GM18502 (cell line): ENCODE results near the gene GLRA1.
A peak's percentile ranks its signal among the peaks of the same experiment; 100 is the strongest.

Experiments
- ATAC-seq: cut with Tn5 transposase; IDR thresholded peaks from one replicate; pipeline ENCODE4 v1.9.1; 2021; ENCODE audit warnings: mild to moderate bottlenecking; ENCODE audit not compliant: unreplicated experiment, poor library complexity

The GLRA1 gene

GRCh38 chr5:151924564-151925301, at the start of gene GLRA1:
Gene GLRA1 (minus strand): TSS chr5:151924851. CDS start chr5:151924549, 302 bp downstream.
- peak; percentile 62 for ATAC-seq

DNA sequence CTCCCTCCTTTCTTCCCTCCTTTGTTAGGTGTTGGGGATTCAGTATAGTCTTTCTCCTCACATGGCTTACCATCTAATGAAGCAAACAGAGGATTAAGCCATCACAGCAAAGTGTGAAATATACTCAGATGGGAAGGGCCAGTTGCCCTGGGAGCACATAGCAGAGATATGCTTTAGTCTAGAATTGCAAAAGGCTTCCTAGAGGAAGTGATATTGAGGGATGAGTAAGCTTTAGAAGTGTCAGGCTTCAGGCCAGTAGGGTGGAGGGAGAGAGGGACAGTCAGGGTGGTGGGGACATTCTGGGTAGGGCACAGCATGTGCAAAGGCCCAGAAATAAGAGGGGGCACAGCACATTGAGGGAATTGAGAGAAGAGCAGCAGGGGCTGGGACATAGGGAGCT, 46.2 kb upstream of the GLRA1 start:
- ATAC-seq, result no peak

DNA sequence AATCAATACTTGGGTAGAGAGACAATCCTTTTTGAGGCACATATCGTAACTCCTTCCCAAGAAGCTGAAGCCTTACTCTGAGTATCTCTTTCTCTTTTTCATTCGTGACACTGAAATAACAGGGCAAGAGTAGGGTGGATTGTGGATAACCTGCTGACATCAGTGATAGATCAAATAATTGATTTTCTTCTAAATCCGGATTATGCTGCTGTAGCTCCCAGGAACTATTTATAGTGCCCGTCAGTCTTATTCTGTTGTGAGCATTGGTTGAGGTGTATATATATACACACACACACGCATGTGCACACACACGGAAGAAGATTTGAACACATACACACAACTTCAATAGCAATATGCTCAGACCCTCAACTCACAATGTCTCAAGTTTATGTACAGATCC, 43.2 kb upstream of the GLRA1 start:
- ATAC-seq, result no peak

DNA sequence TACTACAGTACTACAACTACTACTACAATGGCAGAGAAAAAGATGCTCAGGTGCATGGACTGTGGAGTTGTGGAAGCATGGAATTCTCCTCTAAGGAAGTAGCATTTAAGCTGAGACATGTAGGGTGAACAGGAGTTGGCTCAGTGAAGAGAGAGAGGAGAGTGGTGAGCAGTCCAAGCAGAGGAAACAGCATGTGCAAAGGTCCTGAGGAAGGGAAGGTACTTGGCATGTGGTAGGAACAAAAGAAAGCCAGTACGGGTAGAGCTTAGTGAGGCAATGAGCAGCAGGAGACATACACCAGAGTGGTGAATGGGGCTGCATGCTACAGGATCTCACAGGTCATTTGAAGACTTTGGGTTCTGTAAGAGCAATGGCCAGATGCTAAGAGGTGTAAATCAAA, 41.4 kb upstream of the GLRA1 start:
- ATAC-seq, result no peak

DNA sequence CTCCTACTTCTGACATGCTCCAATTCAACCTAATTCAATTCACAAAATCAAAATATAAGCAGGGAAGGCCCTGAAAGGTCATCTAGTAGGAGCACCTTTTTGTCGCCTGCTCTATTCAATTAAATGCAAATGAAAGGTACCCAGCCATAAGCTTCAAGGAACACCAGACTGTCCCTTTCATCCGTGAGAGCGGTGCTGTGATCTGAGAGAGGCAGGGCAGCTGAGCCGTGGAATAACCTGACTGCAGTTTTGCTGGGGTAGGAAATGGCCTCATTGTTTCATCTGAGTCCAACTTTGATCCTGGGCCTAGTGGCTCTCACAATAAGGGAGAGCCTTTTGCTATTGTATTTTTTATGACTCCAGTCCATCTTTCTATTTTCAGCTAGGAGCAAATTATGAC, 39.8 kb upstream of the GLRA1 start:
- ATAC-seq, result no peak

DNA sequence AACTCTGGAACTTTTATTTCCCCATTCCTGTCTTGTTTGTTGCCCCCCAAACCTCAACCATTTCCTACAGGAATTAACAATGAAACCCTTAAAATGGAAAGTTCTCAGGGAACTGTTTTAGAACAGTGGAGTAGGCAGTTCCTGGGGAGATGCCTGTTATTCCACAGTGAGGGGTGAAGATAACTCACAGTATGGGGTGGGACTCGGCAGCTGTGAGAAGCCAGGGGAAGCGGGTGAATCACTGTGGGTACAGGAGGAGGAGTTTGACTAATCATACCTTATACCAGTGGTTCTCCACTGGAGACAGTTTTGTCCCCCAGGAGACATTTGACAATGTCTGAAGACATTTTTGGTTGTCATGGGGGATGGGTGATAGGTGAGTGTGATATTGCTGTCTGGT, 36.9 kb upstream of the GLRA1 start:
- no peak for ATAC-seq

GRCh38 chr5:151958111-151958510, 33.5 kb upstream of the GLRA1 start:
- ATAC-seq, result no peak

DNA sequence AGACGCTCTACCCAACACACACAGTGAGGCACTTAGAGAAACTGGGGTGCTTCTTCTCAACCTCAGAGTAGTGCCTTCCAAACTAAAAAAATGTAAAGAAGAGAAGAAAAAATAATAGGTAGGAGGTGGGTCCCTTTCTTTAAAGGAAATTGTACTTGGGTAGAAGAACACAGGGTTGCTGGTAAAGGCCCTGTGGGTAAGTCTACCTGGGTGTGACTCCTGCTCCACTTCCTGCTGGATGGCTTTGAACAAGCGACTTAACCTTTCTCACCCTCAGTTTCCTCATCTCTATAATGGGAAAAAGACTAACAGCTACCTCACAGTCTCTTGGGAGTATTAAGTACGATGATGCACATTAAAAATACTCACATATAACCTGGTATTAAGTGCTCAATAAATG, 32.1 kb upstream of the GLRA1 start:
- no peak for ATAC-seq

DNA sequence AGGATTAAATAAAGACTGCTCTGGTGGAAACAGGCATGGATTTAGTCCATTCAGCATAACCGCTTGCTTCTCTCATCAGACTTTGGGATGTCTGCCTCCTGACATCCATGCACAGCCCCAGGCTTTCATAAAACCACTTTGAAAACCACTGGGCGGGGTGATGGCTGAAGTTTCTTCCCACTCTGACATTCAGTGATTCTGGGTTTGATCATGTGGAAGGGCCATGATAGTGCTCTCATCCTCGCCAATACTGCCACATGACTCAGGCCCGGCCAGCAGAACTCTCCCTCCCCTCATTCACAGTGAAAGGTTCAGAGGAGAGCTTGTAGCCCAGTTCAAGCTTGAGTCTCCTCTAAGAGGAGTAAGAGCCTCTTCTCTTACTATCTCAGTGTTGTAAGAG, 29.6 kb upstream of the GLRA1 start:
- no peak for ATAC-seq

- no peak for ATAC-seq
Measured at GRCh38 chr5:151953833-151954232, 29.2 kb upstream of the GLRA1 start.

GRCh38 chr5:151952238-151952637, 27.6 kb upstream of the GLRA1 start:
- ATAC-seq, result no peak

- no peak for ATAC-seq
Measured at GRCh38 chr5:151950706-151951105, 26.1 kb upstream of the GLRA1 start.

GRCh38 chr5:151949701-151950308, 25.2 kb upstream of the GLRA1 start:
- ATAC-seq, result no peak

DNA sequence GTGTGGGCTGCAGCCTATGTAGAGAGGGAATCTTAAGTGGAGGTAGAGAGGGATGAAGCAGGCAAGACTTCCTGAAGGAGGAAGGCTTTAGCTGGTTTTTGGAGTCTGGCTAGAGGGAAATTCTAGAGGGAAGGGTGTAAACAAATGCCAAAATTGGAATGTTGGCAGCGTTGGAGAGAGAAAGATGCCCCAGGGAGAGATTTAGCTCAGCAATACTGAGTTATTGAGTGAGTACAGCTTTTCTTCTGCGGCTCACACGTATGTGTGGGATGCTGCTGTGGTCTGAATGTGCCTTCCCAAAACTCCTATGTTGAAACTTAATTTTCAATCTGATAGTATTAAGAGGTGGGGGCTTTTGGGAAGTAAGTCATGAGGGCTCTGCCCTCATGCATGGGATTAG, 24.5 kb upstream of the GLRA1 start:
- ATAC-seq, result no peak

- ATAC-seq, result no peak
Measured at GRCh38 chr5:151947931-151948608, 23.4 kb upstream of the GLRA1 start.

DNA sequence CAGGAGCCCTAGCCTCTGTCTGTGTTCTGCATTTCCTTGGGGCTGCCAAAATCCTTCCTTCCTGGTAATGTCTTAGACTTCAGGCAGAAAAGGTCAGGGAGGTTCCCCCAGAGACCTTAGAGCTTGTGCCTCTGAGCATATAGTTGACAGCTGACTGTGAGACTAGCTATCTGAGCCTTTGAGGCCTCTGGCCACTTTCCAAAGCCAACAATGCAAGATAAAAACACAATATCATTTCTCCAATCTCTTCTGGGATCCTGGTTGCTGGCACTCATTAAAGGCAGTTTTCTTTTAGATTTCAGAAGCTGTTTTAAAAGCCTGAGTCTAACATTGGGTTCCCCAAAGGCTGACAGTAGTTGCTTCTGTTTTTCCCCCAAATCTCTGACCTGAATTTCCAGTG, 13.2 kb upstream of the GLRA1 start:
- no peak for ATAC-seq

- ATAC-seq, result no peak
Measured at GRCh38 chr5:151935135-151935695, 10.6 kb upstream of the GLRA1 start.

DNA sequence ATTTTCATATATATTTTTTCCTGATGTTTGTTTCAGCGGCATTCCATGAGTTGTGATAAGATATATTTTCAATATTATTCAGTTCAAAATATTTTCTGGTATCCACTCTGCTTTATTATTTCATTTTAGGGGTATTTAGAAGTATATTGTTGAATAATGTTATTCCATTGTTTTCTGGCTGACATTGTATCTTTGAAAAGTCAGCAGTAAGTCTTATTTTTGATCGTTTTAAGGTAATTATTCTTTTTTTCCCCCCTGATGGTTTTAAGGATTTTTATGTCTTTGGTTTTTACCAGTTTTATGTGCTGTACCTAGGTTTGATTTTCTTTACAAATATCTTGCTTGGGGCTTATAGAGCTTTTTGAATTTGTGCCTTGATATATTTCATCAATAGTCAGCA, 6.6 kb upstream of the GLRA1 start:
- no peak for ATAC-seq

- ATAC-seq, result no peak
Measured at GRCh38 chr5:151926188-151926587, 1.5 kb upstream of the GLRA1 start.

DNA sequence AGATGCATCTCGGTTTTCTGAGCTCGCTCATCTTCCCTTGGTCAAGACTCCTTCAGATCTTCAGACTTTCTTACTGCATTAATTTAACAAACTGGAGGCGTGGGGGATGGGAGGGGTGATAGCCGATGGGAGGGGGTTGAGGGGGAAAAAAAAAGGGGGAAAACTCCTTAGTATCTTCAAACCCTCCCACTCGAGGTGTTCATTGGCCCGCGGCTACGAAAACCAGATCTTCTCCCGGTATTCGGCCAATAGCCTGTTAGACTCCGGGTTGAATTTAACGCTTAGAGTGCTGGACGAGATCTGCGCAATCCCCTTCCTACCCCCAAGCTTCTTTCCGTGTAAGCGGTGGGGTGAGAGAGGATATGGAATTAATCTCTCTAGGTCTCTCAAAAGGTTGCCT, 689 bp upstream of the GLRA1 start:
- no peak for ATAC-seq

DNA sequence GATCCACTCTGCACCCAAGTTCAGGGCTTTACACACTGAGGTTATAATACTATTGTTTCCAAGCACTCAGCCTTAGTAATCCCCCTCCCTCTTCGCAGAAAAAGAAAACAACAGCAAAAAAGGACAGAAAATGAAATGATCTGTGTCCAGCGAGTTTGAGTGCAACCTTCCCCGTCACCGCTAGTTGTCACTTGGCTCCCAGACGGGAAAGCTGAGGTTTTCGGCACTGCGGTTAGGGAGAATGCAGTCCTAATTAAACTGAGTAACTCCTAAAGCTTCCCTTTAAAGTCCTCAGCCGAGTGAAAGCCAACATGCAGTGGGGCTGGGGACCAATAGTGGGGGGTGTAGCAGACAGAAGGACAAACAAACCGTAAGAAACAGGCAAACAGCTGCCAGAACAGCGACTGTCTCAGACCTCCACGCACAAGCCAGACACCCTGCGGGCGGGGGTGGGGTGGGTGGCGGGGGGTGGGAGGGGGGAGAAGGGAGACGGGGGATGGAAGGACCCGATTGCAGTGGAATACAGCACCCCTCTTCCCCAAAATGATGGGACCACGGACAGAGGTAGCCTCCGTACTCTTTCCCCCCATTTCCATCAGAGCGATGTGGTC, 680 bp downstream of the GLRA1 start:
- ATAC-seq, result no peak
